ENCODE data around the gene SPACA4. TPM values are rescaled to one million over a fixed set of nuclear protein-coding genes. Genes with fewer than 3 reads are reported as not detected.

The SPACA4 gene
- total and polyA plus RNA-seq, 9 donors: not detected

DNA sequence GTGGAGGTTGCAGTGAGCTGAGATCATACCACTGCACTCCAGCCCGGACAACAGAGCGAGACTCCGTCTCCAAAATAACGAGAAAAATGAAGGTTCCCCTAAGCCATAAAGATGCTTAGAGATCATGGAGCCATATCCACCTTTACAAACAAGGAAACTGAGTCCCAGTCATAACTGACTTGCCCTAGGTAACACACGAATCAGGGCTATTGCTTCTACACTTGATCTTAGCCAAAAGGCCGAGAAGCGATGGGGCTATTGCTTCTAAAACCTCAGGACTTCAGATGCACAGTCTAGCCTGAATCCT is 27.4 kb downstream of the SPACA4 start:
- H3K4me1 ChIP-seq (ENCODE audit: control insufficient read depth, insufficient read depth, low read length): peaks cover 74% of the 10 kb centered on the region
- no peak overlapping the region for H3K4me3 ChIP-seq (ENCODE audit: low read length)
- no peak for DNase-seq
- no peaks in the 10 kb centered on the region for H3K27me3 ChIP-seq (ENCODE audit: control insufficient read depth, insufficient read depth, low read length)
- H3K9me3 ChIP-seq (replicated peaks; ENCODE audit: control insufficient read depth, low read depth, low read length): no peaks in the 10 kb centered on the region
- 63% methylated on average over 4 of the region's 7 CpGs for WGBS (ENCODE audit: insufficient coverage)
- peak overlapping the region; percentile 72 for H3K27ac ChIP-seq (ENCODE audit: low read length)
- H3K36me3 ChIP-seq (ENCODE audit: control insufficient read depth, insufficient read depth, low read length): peaks cover 15% of the 10 kb centered on the region

DNA sequence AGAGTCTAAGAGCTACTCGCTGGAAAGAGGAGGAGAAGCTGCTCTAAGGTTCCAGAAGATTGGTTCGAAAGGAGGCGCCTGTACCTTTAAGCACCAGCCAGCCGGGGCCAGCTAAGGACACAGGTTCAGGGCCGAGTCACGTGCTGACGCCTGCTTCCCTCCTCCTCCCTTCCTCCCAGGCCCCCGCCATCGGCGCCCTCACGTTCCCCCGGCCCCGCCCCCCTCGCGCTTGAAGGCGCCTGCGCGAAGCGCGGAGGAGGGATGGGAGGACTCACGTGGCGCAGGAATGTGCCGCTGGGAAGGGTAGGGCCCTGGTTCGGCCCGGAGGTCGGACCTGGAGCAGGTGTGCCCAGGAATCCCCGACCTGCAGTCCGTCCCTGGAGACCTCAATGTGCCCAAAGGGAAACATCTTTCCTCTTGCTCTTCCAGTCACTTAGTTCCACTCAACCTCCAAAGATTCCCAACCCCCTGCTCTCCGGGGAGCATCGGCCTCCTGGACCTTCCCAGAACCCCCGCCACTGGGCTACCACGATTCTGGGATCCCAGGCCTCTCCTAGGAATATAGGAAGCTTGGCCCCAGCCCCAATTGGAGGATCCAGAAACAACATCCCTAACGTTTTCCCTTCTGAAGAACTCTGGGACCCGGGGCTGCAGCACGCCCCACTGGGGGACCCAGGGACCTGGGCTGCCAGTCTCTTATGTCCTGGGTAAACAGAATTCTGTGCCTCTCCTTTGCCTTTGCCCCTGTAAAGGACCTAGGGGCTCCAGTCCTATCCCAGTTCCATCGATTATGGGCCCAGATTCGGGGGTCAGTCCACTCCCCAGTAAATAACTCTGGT is 28.1 kb downstream of the SPACA4 start:
- H3K9me3 ChIP-seq (replicated peaks; ENCODE audit: control insufficient read depth, low read depth, low read length): no peaks in the 10 kb centered on the region
- H3K27ac ChIP-seq (ENCODE audit: low read length): peak overlapping the region; percentile 89
- H3K27me3 ChIP-seq (ENCODE audit: control insufficient read depth, insufficient read depth, low read length): no peaks in the 10 kb centered on the region
- peaks cover 15% of the 10 kb centered on the region for H3K36me3 ChIP-seq (ENCODE audit: control insufficient read depth, insufficient read depth, low read length)
- peaks cover 72% of the 10 kb centered on the region for H3K4me1 ChIP-seq (ENCODE audit: control insufficient read depth, insufficient read depth, low read length)
- peak; percentile 97 for DNase-seq
- no peak overlapping the region for H3K4me3 ChIP-seq (ENCODE audit: low read length)
- WGBS (ENCODE audit: insufficient coverage): 7% methylated on average over 27 of the region's 37 CpGs

DNA sequence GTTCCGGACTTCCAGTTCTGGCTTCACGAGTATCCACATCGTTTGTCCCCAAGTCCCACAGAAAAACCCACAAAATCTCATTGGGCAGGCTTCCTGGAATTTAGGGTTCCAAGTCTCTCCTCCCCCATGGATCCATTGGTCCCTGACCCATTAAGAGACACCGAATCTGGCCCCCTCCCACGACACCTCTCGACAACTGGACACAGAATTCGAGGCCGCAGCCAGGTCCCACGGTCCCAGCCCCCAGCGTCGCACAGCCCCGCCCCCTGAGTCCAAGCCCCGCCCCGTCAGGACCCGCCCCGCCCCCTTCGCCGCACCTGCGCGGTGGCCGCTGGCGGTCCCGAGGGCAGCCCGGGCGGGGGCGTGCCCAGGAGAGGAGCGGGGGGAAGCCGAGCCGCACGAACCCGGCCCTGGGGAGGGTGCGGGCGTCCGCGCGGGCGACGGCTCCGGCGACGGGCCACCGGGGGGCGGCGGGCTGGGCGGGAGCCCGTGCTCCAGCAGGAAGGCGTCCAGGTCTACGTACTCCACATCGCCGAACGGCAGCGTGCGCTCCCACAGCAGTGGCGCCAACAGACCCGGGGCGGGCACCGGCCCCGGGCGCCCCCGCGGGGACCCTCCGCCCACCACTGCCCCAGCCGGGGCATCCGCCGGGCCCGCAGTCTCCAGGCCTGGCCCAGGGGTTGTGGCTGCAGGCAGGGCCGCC is 28.9 kb downstream of the SPACA4 start:
- Histone ChIP-seq H3K4me3 (ENCODE audit: low read length) (peak overlapping the region; percentile 70), H3K27me3 (ENCODE audit: control insufficient read depth, insufficient read depth, low read length) (peaks cover 4% of the 10 kb centered on the region), H3K4me1 (ENCODE audit: control insufficient read depth, insufficient read depth, low read length) (peaks cover 64% of the 10 kb centered on the region), H3K9me3 (replicated peaks; ENCODE audit: control insufficient read depth, low read depth, low read length) (no peaks in the 10 kb centered on the region), H3K36me3 (ENCODE audit: control insufficient read depth, insufficient read depth, low read length) (peaks cover 15% of the 10 kb centered on the region), H3K27ac (ENCODE audit: low read length) (peak overlapping the region; percentile 89)
- 1% methylated on average over 58 of the region's 67 CpGs for WGBS (ENCODE audit: insufficient coverage)
- DNase-seq: peak; percentile 68

DNA sequence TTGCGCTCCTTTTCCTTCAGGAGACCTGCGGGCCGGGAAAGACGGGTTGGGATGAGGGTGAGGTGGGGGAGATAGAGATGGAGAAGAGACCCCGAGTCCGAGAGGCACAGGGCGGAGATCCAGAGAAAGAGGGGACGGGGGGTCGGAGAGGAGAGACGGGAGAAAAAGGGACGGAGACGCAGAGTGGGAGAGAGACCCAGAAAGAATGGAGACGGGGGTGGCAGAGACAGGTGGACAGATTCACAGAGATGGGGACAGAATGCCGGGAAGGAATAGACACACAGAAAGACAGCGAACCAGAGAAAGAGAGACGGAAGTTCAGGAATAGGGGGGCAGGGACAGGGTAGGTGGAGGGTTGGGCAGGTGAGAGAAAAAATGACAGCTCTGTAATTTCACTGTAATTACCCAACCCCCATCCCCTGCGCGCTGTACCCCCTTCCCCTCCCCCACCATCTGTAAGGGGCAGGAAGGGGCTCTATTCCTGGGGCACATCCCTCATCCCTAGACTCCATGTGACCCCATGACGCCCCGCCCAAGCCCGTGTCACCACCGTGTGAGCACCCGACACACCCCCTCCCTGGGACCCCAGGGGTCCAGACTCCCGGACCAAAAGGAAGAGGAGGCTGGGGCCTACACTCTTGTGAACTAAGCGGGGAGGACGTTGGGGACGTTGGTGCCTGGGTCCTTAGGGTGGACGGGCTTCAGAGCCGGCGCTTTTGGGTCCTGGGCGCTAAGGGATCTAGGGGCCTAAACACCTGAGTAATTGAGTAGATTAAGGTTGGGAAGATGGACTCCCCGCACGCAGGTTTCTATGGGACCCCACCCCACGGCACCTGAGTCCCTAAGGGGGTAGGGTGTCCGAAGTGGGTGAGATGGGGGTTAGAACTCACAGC is 29.7 kb downstream of the SPACA4 start:
- peak overlapping the region; percentile 70 for H3K4me3 ChIP-seq (ENCODE audit: low read length)
- peak overlapping the region; percentile 98 for H3K27ac ChIP-seq (ENCODE audit: low read length)
- H3K36me3 ChIP-seq (ENCODE audit: control insufficient read depth, insufficient read depth, low read length): peaks cover 15% of the 10 kb centered on the region
- no peaks in the 10 kb centered on the region for H3K9me3 ChIP-seq (replicated peaks; ENCODE audit: control insufficient read depth, low read depth, low read length)
- H3K4me1 ChIP-seq (ENCODE audit: control insufficient read depth, insufficient read depth, low read length): peaks cover 56% of the 10 kb centered on the region
- H3K27me3 ChIP-seq (ENCODE audit: control insufficient read depth, insufficient read depth, low read length): peaks cover 4% of the 10 kb centered on the region
- DNase-seq: peak; percentile 62
- 6% methylated on average over 22 of the region's 35 CpGs for WGBS (ENCODE audit: insufficient coverage)

DNA sequence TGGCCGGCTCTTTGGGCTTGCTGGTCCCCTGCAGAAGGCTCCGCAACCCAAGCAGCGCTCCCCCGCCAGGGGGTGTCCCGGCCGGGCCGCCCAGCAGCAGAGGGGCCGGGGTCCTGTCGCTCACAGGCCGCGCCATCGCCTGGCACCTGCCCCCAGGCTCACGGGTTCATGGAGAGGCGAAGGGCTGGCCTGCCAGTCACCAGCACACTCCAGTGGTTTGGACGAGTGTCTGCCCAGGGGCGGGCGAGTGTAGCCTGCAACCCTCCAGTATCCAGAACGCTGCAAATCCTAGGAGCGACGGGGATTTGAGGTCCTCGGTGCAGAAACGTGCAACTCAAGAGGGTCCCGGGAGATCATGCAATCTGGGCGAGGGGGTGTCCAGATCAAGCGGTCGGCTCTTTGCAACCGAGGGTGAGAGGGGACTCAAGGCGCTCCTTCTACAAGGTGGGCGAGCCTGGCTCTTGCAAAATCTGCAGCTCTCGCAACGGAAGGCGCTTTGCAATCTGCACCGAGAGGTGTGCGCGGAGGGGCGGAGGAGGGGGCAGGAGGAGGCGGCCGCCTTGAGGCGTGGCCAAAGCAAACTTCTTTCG is 30.4 kb downstream of the SPACA4 start, which contains the start of gene DBP:
DBP (minus strand) TSS at position 521 of the 590 bp plus-strand sequence; CDS start at position 136, 385 bp downstream.
- Histone ChIP-seq H3K27ac (ENCODE audit: low read length) (peak within 1 kb of the TSS; percentile 98), H3K36me3 (ENCODE audit: control insufficient read depth, insufficient read depth, low read length) (peaks cover 10% of the 10 kb centered on the region), H3K9me3 (replicated peaks; ENCODE audit: control insufficient read depth, low read depth, low read length) (no peaks in the 10 kb centered on the region), H3K27me3 (ENCODE audit: control insufficient read depth, insufficient read depth, low read length) (peaks cover 4% of the 10 kb centered on the region), H3K4me1 (ENCODE audit: control insufficient read depth, insufficient read depth, low read length) (peaks cover 55% of the 10 kb centered on the region), H3K4me3 (ENCODE audit: low read length) (peak within 1 kb of the TSS; percentile 70)
- under 1% methylated on average over 40 of the region's 40 CpGs for WGBS (ENCODE audit: insufficient coverage)
- DNase-seq: no peak

DNA sequence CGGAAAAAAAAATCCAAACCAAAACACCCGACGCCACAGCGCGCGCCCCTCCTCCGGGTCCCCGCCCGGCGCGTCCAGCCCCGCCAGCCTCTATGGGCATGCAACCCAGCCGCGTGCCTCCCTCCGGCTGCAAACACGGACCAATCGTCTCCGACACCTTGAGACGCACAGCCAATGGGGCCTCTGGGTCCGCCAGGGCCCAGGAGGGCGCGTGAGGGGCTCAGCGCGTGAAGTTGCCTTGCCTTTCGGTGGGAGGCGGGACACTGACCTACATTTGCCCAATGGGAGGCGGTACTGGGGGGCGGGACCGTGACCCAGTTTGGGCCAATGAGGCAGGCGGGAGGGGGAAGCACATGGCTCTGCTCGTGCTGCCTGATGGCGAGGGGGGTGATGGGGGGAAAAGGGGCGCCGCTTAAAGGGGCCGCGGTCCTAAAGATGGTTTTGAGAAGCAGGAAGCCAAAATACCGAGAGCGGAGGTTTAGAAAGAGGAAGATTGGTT is 31.0 kb downstream of the SPACA4 start:
- WGBS (ENCODE audit: insufficient coverage): 0% methylated on average over 36 of the region's 38 CpGs
- no peaks in the 10 kb centered on the region for H3K9me3 ChIP-seq (replicated peaks; ENCODE audit: control insufficient read depth, low read depth, low read length)
- H3K27me3 ChIP-seq (ENCODE audit: control insufficient read depth, insufficient read depth, low read length): peaks cover 4% of the 10 kb centered on the region
- DNase-seq: peak; percentile 99
- peaks cover 55% of the 10 kb centered on the region for H3K4me1 ChIP-seq (ENCODE audit: control insufficient read depth, insufficient read depth, low read length)
- H3K36me3 ChIP-seq (ENCODE audit: control insufficient read depth, insufficient read depth, low read length): peaks cover 9% of the 10 kb centered on the region
- H3K4me3 ChIP-seq (ENCODE audit: low read length): peak overlapping the region; percentile 70
- peak overlapping the region; percentile 98 for H3K27ac ChIP-seq (ENCODE audit: low read length)

DNA sequence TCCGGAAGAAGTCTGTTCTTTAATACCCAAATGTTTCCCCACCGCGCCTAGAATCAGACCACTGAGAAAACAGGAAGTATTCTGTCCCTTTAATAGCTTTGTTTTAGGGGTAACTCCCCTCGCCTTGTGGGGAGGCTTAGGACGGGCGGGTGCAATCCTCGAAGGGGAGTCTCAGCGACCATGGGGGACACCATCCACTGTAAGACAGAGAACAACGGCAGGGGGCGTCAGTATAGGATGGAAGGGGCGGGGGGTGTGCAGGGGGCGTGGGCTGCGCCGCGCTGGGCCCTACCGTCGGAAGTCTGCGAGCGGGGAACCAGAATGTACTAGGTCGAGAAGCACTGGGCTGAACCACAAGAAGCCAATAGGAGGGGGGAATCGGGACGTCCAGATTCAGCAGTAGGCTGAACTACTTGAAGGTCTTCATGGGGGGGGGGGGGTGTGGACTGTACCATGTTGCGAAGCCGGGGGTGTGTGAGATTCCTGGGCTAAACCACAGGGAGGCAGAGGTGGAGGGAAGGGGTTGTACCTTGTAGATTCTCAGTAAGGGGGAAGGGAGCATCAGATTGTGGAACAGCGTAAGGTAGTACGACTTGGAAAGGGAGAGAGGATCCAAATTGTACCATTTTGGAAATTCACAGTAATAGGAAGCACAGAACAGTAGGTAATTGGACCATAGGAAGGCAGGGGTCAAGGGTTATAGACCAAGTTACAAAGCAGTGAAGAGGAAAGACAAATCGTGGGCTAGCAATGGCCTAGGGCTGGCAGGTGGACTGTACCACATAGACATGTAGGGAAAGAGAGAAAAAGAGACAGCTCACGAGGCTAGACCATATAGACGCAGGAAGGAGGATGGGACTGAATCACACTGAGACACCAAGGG is 31.6 kb downstream of the SPACA4 start:
- peaks cover 4% of the 10 kb centered on the region for H3K27me3 ChIP-seq (ENCODE audit: control insufficient read depth, insufficient read depth, low read length)
- H3K9me3 ChIP-seq (replicated peaks; ENCODE audit: control insufficient read depth, low read depth, low read length): no peaks in the 10 kb centered on the region
- peaks cover 3% of the 10 kb centered on the region for H3K36me3 ChIP-seq (ENCODE audit: control insufficient read depth, insufficient read depth, low read length)
- peaks cover 49% of the 10 kb centered on the region for H3K4me1 ChIP-seq (ENCODE audit: control insufficient read depth, insufficient read depth, low read length)
- WGBS (ENCODE audit: insufficient coverage): 8% methylated on average over 25 of the region's 29 CpGs
- DNase-seq: peak; percentile 98
- peak overlapping the region; percentile 98 for H3K27ac ChIP-seq (ENCODE audit: low read length)
- peak overlapping the region; percentile 70 for H3K4me3 ChIP-seq (ENCODE audit: low read length)

DNA sequence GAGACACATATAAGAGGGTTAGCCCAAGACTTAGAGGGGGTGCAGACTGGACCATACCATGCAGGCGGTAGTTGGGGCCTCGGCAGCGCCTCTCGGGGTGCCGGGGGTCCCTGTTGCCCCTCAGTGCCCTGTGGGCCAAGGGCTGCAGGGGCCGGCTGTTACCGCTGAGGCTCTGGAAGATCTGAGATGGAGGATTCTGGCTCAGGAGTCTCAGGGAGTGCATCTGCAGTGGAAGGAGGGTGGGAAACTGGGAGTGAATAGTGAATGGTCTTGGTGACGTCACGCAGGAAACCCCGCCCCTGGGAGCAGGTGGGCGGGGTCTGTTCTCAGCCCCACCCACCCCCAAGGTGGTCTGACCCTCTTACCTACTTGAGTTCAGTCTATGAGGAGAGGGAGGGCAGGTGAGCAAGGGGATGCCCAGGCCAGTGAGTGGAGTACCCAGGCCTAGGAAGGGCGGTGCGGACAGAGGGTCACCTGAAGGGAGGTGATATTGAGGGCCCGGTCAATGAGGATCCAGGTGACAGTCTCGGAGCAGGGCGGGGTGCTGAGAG is 32.4 kb downstream of the SPACA4 start:
- peaks cover 42% of the 10 kb centered on the region for H3K4me1 ChIP-seq (ENCODE audit: control insufficient read depth, insufficient read depth, low read length)
- 88% methylated on average over 12 of the region's 16 CpGs for WGBS (ENCODE audit: insufficient coverage)
- H3K4me3 ChIP-seq (ENCODE audit: low read length): no peak overlapping the region
- peaks cover 4% of the 10 kb centered on the region for H3K27me3 ChIP-seq (ENCODE audit: control insufficient read depth, insufficient read depth, low read length)
- H3K27ac ChIP-seq (ENCODE audit: low read length): peak overlapping the region; percentile 98
- DNase-seq: peak; percentile 49
- no peaks in the 10 kb centered on the region for H3K9me3 ChIP-seq (replicated peaks; ENCODE audit: control insufficient read depth, low read depth, low read length)
- no peaks in the 10 kb centered on the region for H3K36me3 ChIP-seq (ENCODE audit: control insufficient read depth, insufficient read depth, low read length)

All from muscle of leg (tissue), 11 donors.